ENCODE measurements around the gene LIMK2.

DNA sequence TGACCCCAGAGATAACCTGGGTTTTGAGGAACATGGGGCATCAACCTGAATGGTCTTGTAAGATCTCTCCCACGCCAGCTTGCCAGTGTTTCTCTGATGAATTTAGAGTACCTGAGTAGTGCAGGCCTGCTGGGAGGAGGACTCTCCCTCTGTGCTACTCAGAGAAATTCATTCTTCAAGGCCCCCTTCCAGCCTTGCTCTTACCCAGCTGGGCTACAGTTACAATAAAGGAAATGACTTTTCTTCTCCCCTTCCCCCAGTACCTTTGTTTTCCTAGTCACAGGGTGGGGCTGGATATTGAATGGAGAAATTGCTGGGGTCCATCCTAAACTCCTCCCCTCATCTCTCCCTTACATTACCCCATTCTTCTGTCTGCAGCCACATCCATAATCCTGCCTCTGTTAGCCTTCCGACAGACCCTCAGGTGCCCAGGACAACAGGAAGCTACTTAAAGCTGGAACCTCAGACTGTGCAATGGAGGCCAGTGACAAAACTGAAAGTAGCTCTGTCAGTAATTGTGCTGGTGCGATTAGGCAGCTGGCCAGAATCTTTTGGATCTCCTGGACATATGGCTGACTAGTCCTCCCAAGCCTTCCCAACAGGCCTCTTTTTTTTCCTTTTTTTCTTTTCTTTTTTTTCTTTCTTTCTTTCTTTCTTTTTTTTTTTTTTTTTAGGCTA, 17.4 kb downstream of the LIMK2 start:
- TF ChIP-seq CTCF (IDR thresholded peaks at IDR 0.05) (no peak), POLR2A (IDR thresholded peaks at IDR 0.05) (no peak)

Measured in body of pancreas (tissue), 4 donors.